H9 (cell line): ENCODE results near the gene DOCK9. TPM values are rescaled to one million over a fixed set of nuclear protein-coding genes. Genes with fewer than 3 reads are reported as not detected.

Experiments used
- DNase-seq: peaks from one replicate; pipeline ENCODE4 v3.0.0-alpha.2; 2017
- H2AFZ ChIP-seq: one replicate; pipeline ENCODE4 v1.6.1; 2013; ENCODE audit warnings: mild to moderate bottlenecking, low read length, control low read depth, moderate library complexity
- H2AK5ac ChIP-seq: 2 replicates; pipeline ENCODE4 v1.6.1; 2013; ENCODE audit warnings: low read length, control low read depth, mixed read lengths; ENCODE audit not compliant: insufficient read length
- H2BK120ac ChIP-seq: one replicate; pipeline ENCODE4 v1.6.1; 2013; ENCODE audit warnings: low read depth, mild to moderate bottlenecking, low read length, control low read depth, inconsistent platforms; ENCODE audit not compliant: poor library complexity, severe bottlenecking
- H2BK12ac ChIP-seq: 2 replicates; pipeline ENCODE4 v1.6.1; 2013; ENCODE audit warnings: low read length, control low read depth, mixed read lengths, low read depth; ENCODE audit not compliant: insufficient read length
- H2BK15ac ChIP-seq: 2 replicates; pipeline ENCODE4 v1.6.1; 2013; ENCODE audit warnings: low read depth, low read length, control low read depth
- H2BK20ac ChIP-seq: one replicate; pipeline ENCODE4 v1.6.1; 2013; ENCODE audit warnings: low read depth, mild to moderate bottlenecking, low read length, control low read depth, inconsistent platforms; ENCODE audit not compliant: poor library complexity, severe bottlenecking
- H2BK5ac ChIP-seq: 2 replicates; pipeline ENCODE4 v1.6.1; 2013; ENCODE audit warnings: low read length, control low read depth, mixed read lengths; ENCODE audit not compliant: insufficient read length
- H3K14ac ChIP-seq: 2 replicates; pipeline ENCODE4 v1.6.1; 2013; ENCODE audit warnings: low read length, control low read depth; ENCODE audit not compliant: insufficient read depth
- H3K18ac ChIP-seq: 2 replicates; pipeline ENCODE4 v1.6.1; 2013; ENCODE audit warnings: low read depth, mild to moderate bottlenecking, mixed read lengths, low read length, control low read depth; ENCODE audit not compliant: insufficient read length
- H3K23ac ChIP-seq: 2 replicates; pipeline ENCODE4 v1.6.1; 2013; ENCODE audit warnings: low read length, control low read depth, mixed read lengths, low read depth; ENCODE audit not compliant: insufficient read length
- H3K23me2 ChIP-seq: 2 replicates; pipeline ENCODE4 v1.6.1; 2013; ENCODE audit warnings: low read depth, mild to moderate bottlenecking, mixed read lengths, low read length, control low read depth; ENCODE audit not compliant: insufficient read length, poor library complexity, severe bottlenecking
- H3K27ac ChIP-seq: 2 replicates; pipeline ENCODE4 v1.5.1; 2013; ENCODE audit warnings: low read length, control low read depth, mixed read lengths, low read depth; ENCODE audit not compliant: insufficient read length
- H3K27me3 ChIP-seq: 2 replicates; pipeline ENCODE4 v1.6.1; 2013; ENCODE audit warnings: low read length, control low read depth, inconsistent platforms; ENCODE audit not compliant: insufficient read depth
- H3K4ac ChIP-seq: 2 replicates; pipeline ENCODE4 v1.6.1; 2013; ENCODE audit warnings: low read depth, mild to moderate bottlenecking, control low read depth, inconsistent platforms, low read length, moderate library complexity
- H3K4me1 ChIP-seq: 2 replicates; pipeline ENCODE4 v1.6.1; 2013; ENCODE audit warnings: low read length, control low read depth, inconsistent platforms; ENCODE audit not compliant: insufficient read depth
- H3K4me2 ChIP-seq: 2 replicates; pipeline ENCODE4 v1.6.1; 2013; ENCODE audit warnings: low read length, control low read depth, mixed read lengths; ENCODE audit not compliant: insufficient read length, insufficient read depth
- H3K56ac ChIP-seq: 2 replicates; pipeline ENCODE4 v1.6.1; 2013; ENCODE audit warnings: low read depth, mild to moderate bottlenecking, mixed read lengths, low read length, control low read depth; ENCODE audit not compliant: insufficient read length
- H3K79me1 ChIP-seq: 2 replicates; pipeline ENCODE4 v1.6.1; 2013; ENCODE audit warnings: low read depth, mild to moderate bottlenecking, moderate library complexity, low read length, control low read depth, inconsistent platforms; ENCODE audit not compliant: insufficient read depth, poor library complexity, severe bottlenecking
- H3K79me2 ChIP-seq: 2 replicates; pipeline ENCODE4 v1.6.1; 2013; ENCODE audit warnings: low read length, control low read depth, inconsistent platforms; ENCODE audit not compliant: insufficient read depth
- H3K9ac ChIP-seq: 2 replicates; pipeline ENCODE4 v1.6.1; 2013; ENCODE audit warnings: low read length, control low read depth, mixed read lengths; ENCODE audit not compliant: insufficient read length; ENCODE audit errors: extremely low read depth
- H3K9me3 ChIP-seq: one replicate; pipeline ENCODE4 v1.6.1; 2013; ENCODE audit warnings: low read depth, low read length, inconsistent platforms; ENCODE audit not compliant: control insufficient read depth
- H3T11ph ChIP-seq: one replicate; pipeline ENCODE4 v1.6.1; 2013; ENCODE audit warnings: mild to moderate bottlenecking, low read length, control low read depth, inconsistent platforms
- H4K20me1 ChIP-seq: one replicate; pipeline ENCODE4 v1.6.1; 2013; ENCODE audit not compliant: control insufficient read depth, insufficient read length, insufficient read depth
- H4K5ac ChIP-seq: 2 replicates; pipeline ENCODE4 v1.6.1; 2013; ENCODE audit warnings: low read depth, mild to moderate bottlenecking, mixed read lengths, low read length, control low read depth; ENCODE audit not compliant: insufficient read length
- H4K8ac ChIP-seq: replicated peaks from 2 replicates; pipeline ENCODE4 v1.6.1; 2013; ENCODE audit warnings: low read length, control low read depth, mixed read lengths, low read depth; ENCODE audit not compliant: insufficient read length
- H4K91ac ChIP-seq: 2 replicates; pipeline ENCODE4 v1.6.1; 2013; ENCODE audit warnings: low read depth, mild to moderate bottlenecking, moderate library complexity, mixed read lengths, low read length, control low read depth; ENCODE audit not compliant: insufficient read length
- H3K27ac Mint-ChIP-seq, 3 experiments: 2 replicates in 2 of 3; 3 replicates in 1 of 3; pipeline ENCODE4 v1.8.0; 2020 to 2021; ENCODE audit warnings: mixed read lengths in 3 of 3, mild to moderate bottlenecking in 1 of 3, moderate library complexity in 1 of 3
- H3K27me3 Mint-ChIP-seq: 2 replicates; pipeline ENCODE4 v1.8.0; 2021; ENCODE audit warnings: low read depth, mild to moderate bottlenecking, moderate library complexity, mixed read lengths
- H3K36me3 Mint-ChIP-seq, 3 experiments: 2 replicates in 2 of 3; 3 replicates in 1 of 3; pipeline ENCODE4 v1.8.0; 2020 to 2021; ENCODE audit warnings: low read depth in 3 of 3, mixed read lengths in 3 of 3; ENCODE audit not compliant: insufficient read depth in 1 of 3
- H3K4me1 Mint-ChIP-seq, 2 experiments: 2 replicates each; pipeline ENCODE4 v1.8.0; 2020; ENCODE audit warnings: mixed read lengths in 2 of 2
- H3K4me3 Mint-ChIP-seq, 2 experiments: 2 replicates in 1 of 2; 3 replicates in 1 of 2; pipeline ENCODE4 v1.8.0; 2020 to 2021; ENCODE audit warnings: mild to moderate bottlenecking in 2 of 2, mixed read lengths in 2 of 2, moderate library complexity in 1 of 2
- H3K9me3 Mint-ChIP-seq, 2 experiments: 2 replicates in 1 of 2; 3 replicates in 1 of 2; pipeline ENCODE4 v1.8.0; 2020; ENCODE audit warnings: mild to moderate bottlenecking in 2 of 2, mixed read lengths in 2 of 2, moderate library complexity in 1 of 2
- CTCF ChIP-seq: fragments of 200-600 bp; sonication (generic); conservative IDR thresholded peaks from 3 replicates; pipeline ENCODE4 v1.8.0; 2021; ENCODE audit warnings: antibody characterized with exemption, mild to moderate bottlenecking
- WGBS: extraction: QIAGEN DNeasy Blood & Tissue Kit; methylation state at CpG from one replicate; pipeline ENCODE4 v1.1.7; 2013; ENCODE audit warnings: missing lambda C conversion rate, low lambda C conversion rate, mixed read lengths; ENCODE audit not compliant: insufficient read length; ENCODE audit errors: extremely low coverage; 5-methylcytosine and 5-hydroxymethylcytosine counted together
- total RNA-seq: library from RNA; stranded (reverse); gene quantifications from 2 replicates; pipeline ENCODE4 v1.2.1, GENCODE V29; 2021

DOCK9 gene
- total RNA-seq, 1 experiment from 2014 or later = 23.0 TPM

- Histone ChIP-seq H2AFZ (no peak overlapping the region), H3K27me3 (no peaks in the 10 kb centered on the region), H3K9me3 (no peaks in the 10 kb centered on the region), H3K79me2 (no peaks in the 10 kb centered on the region), H3K27ac (no peak overlapping the region), H2AK5ac (no peak overlapping the region), H4K91ac (no peak overlapping the region), H3T11ph (no peak overlapping the region), H3K4me2 (no peak overlapping the region), H3K23me2 (no peaks in the 10 kb centered on the region), H4K20me1 (peaks cover 3% of the 10 kb centered on the region), H2BK20ac (no peak overlapping the region), H2BK15ac (no peak overlapping the region), H4K8ac (no peak overlapping the region), H3K4ac (no peak overlapping the region), H3K56ac (no peak overlapping the region), H3K79me1 (no peaks in the 10 kb centered on the region), H3K14ac (no peak overlapping the region), H2BK12ac (no peak overlapping the region), H2BK5ac (no peak overlapping the region), H4K5ac (no peak overlapping the region), H2BK120ac (no peak overlapping the region), H3K9ac (no peak overlapping the region), H3K18ac (no peak overlapping the region), H3K4me1 (0 out of 2 replicates have a peak, but pooled peaks cover 2% of the 10 kb centered on the region), H3K23ac (no peak overlapping the region)
- H3K4me3 Mint-ChIP-seq = no peak overlapping the region
- no peaks in the 10 kb centered on the region; a peak in 2 of 7 replicates for H3K36me3 Mint-ChIP-seq
- no peaks in the 10 kb centered on the region for H3K9me3 Mint-ChIP-seq
- no CpG with 5 or more reads among the region's 11 CpGs for WGBS
- H3K27me3 Mint-ChIP-seq = no peaks in the 10 kb centered on the region
- H3K4me1 Mint-ChIP-seq = peaks cover 7 to 15% of the 10 kb centered on the region in 2 experiments
- H3K27ac Mint-ChIP-seq = no peak overlapping the region
- DNase-seq = no peak
- TF ChIP-seq CTCF = no peak
These were observed 17.0 kb downstream of the DOCK9 start for GRCh38 chr13:98960606-98961502.
